Right lobe of liver (tissue), 6 donors: ENCODE results near the gene BMP8A. TPM values are rescaled to one million over a fixed set of nuclear protein-coding genes. Genes with fewer than 3 reads are reported as not detected.
"Not testable (repeated sequence)": the region's sequence is repeated elsewhere in the genome, so short reads cannot be mapped to it uniquely, and the experiment has no call there.

ENCODE experiments used
- ATAC-seq, 4 donors: fragments of 200-7000 bp; cut with Tn5 transposase; one replicate each; pipeline ENCODE4 v1.9.1; 2020; ENCODE audit warnings: mild to moderate bottlenecking in 4 of 4, moderate library complexity in 4 of 4
- DNase-seq, 3 donors: peaks; one replicate each; pipeline ENCODE4 v3.0.0-alpha.2; 2020
- H3K27ac ChIP-seq, 3 donors: fragments of 200-600 bp; one replicate each; pipeline ENCODE4 v1.8.0; 2022
- H3K27me3 ChIP-seq, 2 donors: fragments of 200-600 bp; one replicate each; pipeline ENCODE4 v1.8.0; 2022
- H3K36me3 ChIP-seq, 4 donors: fragments of 200-600 bp; sonication (generic) in 1 of 4; one replicate each; pipeline versions ENCODE4 v1.5.1 to v1.8.0; 2017 to 2022; ENCODE audit warnings: control low read depth in 1 of 4
- H3K4me1 ChIP-seq, 4 donors: fragments of 200-600 bp; sonication (generic) in 1 of 4; one replicate each; pipeline versions ENCODE4 v1.5.1 to v1.8.0; 2017 to 2022; ENCODE audit warnings: control low read depth in 1 of 4
- H3K4me3 ChIP-seq, 3 donors: fragments of 200-600 bp; one replicate each; pipeline ENCODE4 v1.8.0; 2022
- H3K9me3 ChIP-seq, 4 donors: fragments of 200-600 bp; sonication (generic) in 1 of 4; one replicate each; pipeline versions ENCODE4 v1.5.1 to v1.8.0; 2017 to 2022; ENCODE audit warnings: control low read depth in 1 of 4
- POLR2A ChIP-seq: fragments of 450-650 bp; IDR thresholded peaks from one replicate; pipeline ENCODE4 v1.6.1; 2017; ENCODE audit warnings: antibody characterized with exemption, mild to moderate bottlenecking
- WGBS: methylation state at CpG from one replicate; pipeline ENCODE4 v1.1.6; 2018; ENCODE audit warnings: low coverage, low lambda C conversion rate; ENCODE audit not compliant: insufficient coverage; ENCODE audit errors: missing lambda C conversion rate; 5-methylcytosine and 5-hydroxymethylcytosine counted together
- intact Hi-C, 2 donors: fragments of 100-400 bp; cut with DNase I; formaldehyde crosslinking; loops; one replicate each; pipeline versions ENCODE4 v1.11.2 to v1.14.1; 2022
- total RNA-seq, 6 experiments: library from RNA; depleted of rRNA in 2 of 6; stranded (reverse); fragments of >200 nt in 2 of 6; fragmentation: NEBNext Ultra II Directional in 3 of 6; extraction: Animal tissue kit (Norgen Biotek cat#: 25700) in 3 of 6; gene quantifications; one replicate each; pipeline versions ENCODE4 v1.1.0 to v1.2.4, GENCODE V29; 2016 to 2023
- TF ChIP-seq, protein P1 (sequence below), 4 donors: fragments of 200-600 bp in 3 of 4; fragments of 450-650 bp in 1 of 4; IDR thresholded peaks; one replicate each; pipeline versions ENCODE4 v1.5.1 to v1.8.0; 2016 to 2022; ENCODE audit warnings: antibody characterized with exemption in 4 of 4, mild to moderate bottlenecking in 2 of 4
- donor health status: DM: no; HTN: yes; CAD: no.
- donor health status: DM: no; HTN: no; CAD: no.
- donor health status: DM: no; HTN: no; CAD: no.
- donor health status: DM: no; HTN: yes; CAD: no.
- donor health status: DM: no; HTN: yes; CAD: no.

BMP8A gene
- total RNA-seq, 6 experiments from 2014 or later, result 0.18 to 0.80 TPM; not detected in 4

DNA sequence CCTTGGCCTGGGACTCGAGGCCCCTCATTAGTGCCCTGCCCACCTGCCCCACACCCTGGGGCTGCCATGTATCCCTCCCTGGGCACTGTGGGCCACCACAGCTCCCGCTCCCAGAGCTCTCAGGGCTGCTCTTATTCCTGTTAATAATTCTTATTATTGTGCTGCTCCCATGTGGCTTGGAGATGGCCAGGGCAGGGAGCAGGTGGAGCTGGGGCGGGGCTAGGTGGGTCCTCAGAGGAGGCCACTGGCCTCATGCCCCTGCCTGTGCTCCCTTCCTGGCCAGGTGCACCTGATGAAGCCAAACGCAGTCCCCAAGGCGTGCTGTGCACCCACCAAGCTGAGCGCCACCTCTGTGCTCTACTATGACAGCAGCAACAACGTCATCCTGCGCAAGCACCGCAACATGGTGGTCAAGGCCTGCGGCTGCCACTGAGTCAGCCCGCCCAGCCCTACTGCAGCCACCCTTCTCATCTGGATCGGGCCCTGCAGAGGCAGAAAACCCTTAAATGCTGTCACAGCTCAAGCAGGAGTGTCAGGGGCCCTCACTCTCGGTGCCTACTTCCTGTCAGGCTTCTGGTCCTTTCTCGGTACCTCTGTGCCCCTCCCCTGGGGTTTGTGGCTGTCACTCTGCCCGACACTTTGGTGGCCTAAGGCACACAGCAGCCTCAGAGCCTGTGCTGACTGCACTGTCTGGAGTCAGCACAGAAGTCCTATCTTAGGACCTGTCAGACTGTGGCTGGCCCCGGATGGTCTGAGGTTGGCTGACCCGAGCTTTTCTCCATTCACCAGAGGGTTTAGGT lies 34.1 kb downstream of the BMP8A start:
- Histone ChIP-seq H3K4me3 (no peak overlapping the region), H3K4me1 (no peaks in the 10 kb centered on the region), H3K36me3 (peaks cover 0 to 26% (median 12%) of the 10 kb centered on the region in 4 donors), H3K27ac (no peak overlapping the region), H3K9me3 (no peaks in the 10 kb centered on the region), H3K27me3 (no peaks in the 10 kb centered on the region)
- ATAC-seq (peak in 3 of 4 donors; percentile 7 to 39 (median 30)), DNase-seq (no peak)
- TF ChIP-seq, protein P1, sequence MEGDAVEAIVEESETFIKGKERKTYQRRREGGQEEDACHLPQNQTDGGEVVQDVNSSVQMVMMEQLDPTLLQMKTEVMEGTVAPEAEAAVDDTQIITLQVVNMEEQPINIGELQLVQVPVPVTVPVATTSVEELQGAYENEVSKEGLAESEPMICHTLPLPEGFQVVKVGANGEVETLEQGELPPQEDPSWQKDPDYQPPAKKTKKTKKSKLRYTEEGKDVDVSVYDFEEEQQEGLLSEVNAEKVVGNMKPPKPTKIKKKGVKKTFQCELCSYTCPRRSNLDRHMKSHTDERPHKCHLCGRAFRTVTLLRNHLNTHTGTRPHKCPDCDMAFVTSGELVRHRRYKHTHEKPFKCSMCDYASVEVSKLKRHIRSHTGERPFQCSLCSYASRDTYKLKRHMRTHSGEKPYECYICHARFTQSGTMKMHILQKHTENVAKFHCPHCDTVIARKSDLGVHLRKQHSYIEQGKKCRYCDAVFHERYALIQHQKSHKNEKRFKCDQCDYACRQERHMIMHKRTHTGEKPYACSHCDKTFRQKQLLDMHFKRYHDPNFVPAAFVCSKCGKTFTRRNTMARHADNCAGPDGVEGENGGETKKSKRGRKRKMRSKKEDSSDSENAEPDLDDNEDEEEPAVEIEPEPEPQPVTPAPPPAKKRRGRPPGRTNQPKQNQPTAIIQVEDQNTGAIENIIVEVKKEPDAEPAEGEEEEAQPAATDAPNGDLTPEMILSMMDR (IDR thresholded peaks at IDR 0.05), result no peak
- TF ChIP-seq POLR2A, result no peak
- intact Hi-C loops, result no loop called here
- WGBS, result 60% methylated on average over 1 of the region's 17 CpGs

DNA sequence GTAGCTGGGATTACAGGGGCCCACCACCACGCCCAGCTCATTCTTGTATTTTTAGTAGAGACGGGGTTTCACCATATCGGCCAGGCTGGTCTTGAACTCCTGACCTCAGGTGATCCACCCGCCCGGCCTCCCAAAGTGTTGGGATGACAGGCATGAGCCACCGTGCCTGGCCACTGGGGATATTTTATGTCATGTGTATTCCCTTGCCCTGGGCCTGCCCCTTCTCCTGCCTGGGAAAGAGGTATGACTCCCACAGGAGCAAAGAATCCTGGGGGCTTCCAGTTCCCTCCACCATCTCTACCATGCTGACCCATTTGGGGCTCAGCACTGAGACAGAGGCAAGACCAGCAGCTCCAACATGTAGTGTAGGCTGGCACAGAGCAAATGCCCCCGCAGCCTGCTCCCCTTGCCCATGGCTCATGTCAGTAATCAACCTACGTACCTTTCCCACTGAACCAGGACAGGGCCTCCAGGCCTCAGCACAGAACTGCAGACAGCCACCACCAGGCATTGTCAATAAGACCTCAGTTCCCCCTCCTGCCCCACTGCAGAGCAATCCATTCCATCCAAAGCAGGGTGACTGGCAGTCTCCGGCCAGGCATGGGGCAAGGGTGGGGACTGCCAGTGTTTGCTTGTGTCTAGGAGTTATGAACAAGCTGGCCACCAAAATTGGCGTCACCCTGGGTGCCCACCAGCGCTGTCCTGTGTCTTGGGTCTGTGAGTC lies 35.2 kb downstream of the BMP8A start:
- Histone ChIP-seq H3K27me3 (no peaks in the 10 kb centered on the region), H3K4me3 (no peak overlapping the region), H3K9me3 (no peaks in the 10 kb centered on the region), H3K27ac (no peak overlapping the region), H3K36me3 (peaks cover 0 to 30% (median 12%) of the 10 kb centered on the region in 4 donors), H3K4me1 (no peaks in the 10 kb centered on the region)
- WGBS, result 100% methylated on average over 4 of the region's 11 CpGs
- intact Hi-C loops, result no loop called here
- TF ChIP-seq, protein P1 (IDR thresholded peaks at IDR 0.05), result no peak
- TF ChIP-seq POLR2A, result no peak
- DNase-seq (no peak), ATAC-seq (no peak)

DNA sequence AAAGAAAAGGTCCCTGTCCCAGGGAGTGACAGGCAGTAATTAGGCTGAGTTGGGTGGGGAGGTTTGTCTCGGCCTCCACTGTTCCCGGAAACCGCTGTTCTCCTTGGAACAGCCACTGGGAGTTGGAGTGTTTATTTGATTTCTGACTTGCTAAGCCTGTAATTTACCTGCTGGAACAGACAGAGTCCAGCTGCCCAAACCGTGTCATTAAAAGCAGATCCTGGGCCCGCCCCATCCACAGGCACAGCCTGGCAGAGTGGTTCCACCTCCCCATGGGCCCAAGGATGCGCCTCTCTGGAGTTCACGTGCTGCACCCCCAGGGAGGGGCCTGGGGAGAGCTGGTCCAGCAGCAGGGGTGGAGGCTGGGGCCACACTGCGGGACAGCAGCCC lies 35.7 kb downstream of the BMP8A start:
- H3K4me3 ChIP-seq, ATAC-seq, DNase-seq, H3K27ac ChIP-seq, H3K27me3 ChIP-seq, H3K9me3 ChIP-seq, intact Hi-C loops, H3K4me1 ChIP-seq: not testable (repeated sequence)
- WGBS, result no CpG with 5 or more reads among the region's 8 CpGs
- H3K36me3 ChIP-seq, result peaks cover 0 to 30% (median 12%) of the 10 kb centered on the region in 4 donors

DNA sequence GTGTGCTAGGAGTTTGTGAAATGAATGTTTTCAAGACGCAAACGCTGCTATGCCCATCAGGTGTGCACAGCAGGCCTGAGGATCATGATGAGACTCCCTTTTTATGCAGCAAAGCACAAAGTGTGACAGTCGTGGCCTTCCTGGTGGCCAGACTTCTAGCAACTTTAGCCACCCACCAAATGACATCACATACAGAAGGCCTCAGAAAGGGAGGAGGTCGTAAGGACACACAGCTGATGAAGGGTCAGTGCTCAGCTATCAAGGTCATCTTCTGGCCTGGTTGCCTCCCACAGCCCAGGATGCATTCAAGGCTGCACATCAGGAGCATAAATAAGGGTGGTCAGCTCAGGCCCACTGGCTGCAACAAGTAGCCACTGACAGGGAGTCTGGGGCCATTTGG lies 36.6 kb downstream of the BMP8A start:
- no peak for TF ChIP-seq POLR2A
- TF ChIP-seq, protein P1 (IDR thresholded peaks at IDR 0.05), result no peak
- Histone ChIP-seq H3K27me3 (no peaks in the 10 kb centered on the region), H3K9me3 (no peaks in the 10 kb centered on the region), H3K27ac (no peak overlapping the region), H3K4me3 (no peak overlapping the region), H3K36me3 (peaks cover 0 to 34% (median 12%) of the 10 kb centered on the region in 4 donors), H3K4me1 (no peaks in the 10 kb centered on the region)
- intact Hi-C loops, result no loop called here
- no peak for ATAC-seq
- WGBS, result 80% methylated on average over 3 of the region's 4 CpGs
- DNase-seq, result no peak
